HCT116 (cell line): ENCODE results near the gene NOXA1. TPM values are rescaled to one million over a fixed set of nuclear protein-coding genes. Genes with fewer than 3 reads are reported as not detected.

Source experiments
- ATAC-seq: fragments of 200-7000 bp; cut with Tn5 transposase; 2 replicates; pipeline ENCODE4 v1.9.1; 2020; ENCODE audit warnings: mild to moderate bottlenecking, moderate library complexity
- BruUV-seq: library from RNA; stranded (reverse); fragments of 400-500 nt; replicated peaks from 2 replicates; lab custom pipeline; 2021; lab: Mats Ljungman, UMichigan
- CTCF ChIA-PET: fragments of 300-600 bp; sonication (Branson Sonifier 250); formaldehyde crosslinking; loops from one replicate; lab custom pipeline; 2021; ENCODE audit warnings: antibody characterized with exemption; lab: Charles Lee
- POLR2A ChIA-PET: fragments of 300-600, 350-600 bp; sonication (Branson Sonifier 250); formaldehyde crosslinking; loops from one replicate; lab custom pipeline; 2021; ENCODE audit warnings: antibody characterized with exemption; lab: Charles Lee
- RAD21 ChIA-PET, 2 experiments: fragments of 300-600 bp; sonication (Branson Sonifier 250); formaldehyde crosslinking; loops; one replicate each; lab custom pipeline; 2023; ENCODE audit warnings: low total read pairs in 2 of 2; ENCODE audit not compliant: uncharacterized antibody in 2 of 2, unreplicated experiment in 2 of 2, low non-redundant PET in 1 of 2; lab: Charles Lee
- DNase-seq: peaks from one replicate; pipeline ENCODE4 v3.0.0-alpha.2; 2010; ENCODE audit warnings: low read depth, low spot score
- H2AFZ ChIP-seq: fragments of 200-600 bp; shearing (Covaris generic), sonication (generic); 2 replicates; pipeline ENCODE4 v1.6.1; 2017; ENCODE audit warnings: low read depth, mixed run types, mixed read lengths, antibody characterized with exemption, low read length; ENCODE audit not compliant: poor library complexity, severe bottlenecking
- H3K27ac ChIP-seq: 2 replicates; pipeline ENCODE4 v1.5.1; 2012; ENCODE audit warnings: low read depth, low read length
- H3K27me3 ChIP-seq: fragments of 200-600 bp; sonication (generic); 2 replicates; pipeline ENCODE4 v1.6.1; 2016; ENCODE audit warnings: mixed run types, low read length, mixed read lengths; ENCODE audit not compliant: insufficient read depth
- H3K36me3 ChIP-seq, 2 experiments: fragments of 200-500 bp in 1 of 2; fragments of 200-600 bp in 1 of 2; sonication (Bioruptor generic) in 1 of 2; sonication (generic) in 1 of 2; 2 replicates each; pipeline versions ENCODE4 v1.5.1 to v1.6.1; 2014 to 2016; ENCODE audit warnings: low read length in 2 of 2, inconsistent platforms in 1 of 2, mixed read lengths in 1 of 2, mixed run types in 1 of 2; ENCODE audit not compliant: insufficient read depth in 2 of 2, control insufficient read depth in 1 of 2
- H3K4me1 ChIP-seq, 2 experiments: fragments of 200-600 bp in 1 of 2; sonication (generic) in 1 of 2; 2 replicates each; pipeline versions ENCODE4 v1.5.1 to v1.6.1; 2012 to 2017; ENCODE audit warnings: low read length in 2 of 2, inconsistent platforms in 1 of 2, mild to moderate bottlenecking in 1 of 2, mixed read lengths in 1 of 2, mixed run types in 1 of 2, moderate library complexity in 1 of 2; ENCODE audit not compliant: insufficient read depth in 2 of 2, control insufficient read depth in 1 of 2
- H3K4me2 ChIP-seq: fragments of 200-600 bp; sonication (generic); 2 replicates; pipeline ENCODE4 v1.6.1; 2017; ENCODE audit warnings: mixed run types, low read length, mixed read lengths
- H3K4me3 ChIP-seq, 2 experiments: fragments of 200-600 bp in 1 of 2; sonication (generic) in 1 of 2; replicated peaks in 1 of 2; 2 replicates each; pipeline ENCODE4 v1.5.1; 2011 to 2016; ENCODE audit warnings: low read length in 2 of 2, control low read depth in 1 of 2, low read depth in 1 of 2, mild to moderate bottlenecking in 1 of 2, mixed read lengths in 1 of 2, mixed run types in 1 of 2
- H3K79me2 ChIP-seq: fragments of 200-600 bp; sonication (generic); 2 replicates; pipeline ENCODE4 v1.6.1; 2017; ENCODE audit warnings: mild to moderate bottlenecking, mixed run types, low read length, moderate library complexity, mixed read lengths; ENCODE audit not compliant: insufficient read depth
- H3K9ac ChIP-seq: fragments of 200-600 bp; sonication (generic); 2 replicates; pipeline ENCODE4 v1.6.1; 2016; ENCODE audit warnings: low read length, mixed read lengths
- H3K9me2 ChIP-seq: fragments of 200-600 bp; sonication (generic), shearing (Covaris generic); 2 replicates; pipeline ENCODE4 v1.6.1; 2017; ENCODE audit warnings: mixed run types, mild to moderate bottlenecking, moderate library complexity; ENCODE audit not compliant: insufficient read depth
- H3K9me3 ChIP-seq, 2 experiments: fragments of 200-500 bp in 1 of 2; fragments of 200-600 bp in 1 of 2; sonication (Bioruptor generic) in 1 of 2; sonication (generic) in 1 of 2; 2 replicates each; pipeline ENCODE4 v1.6.1; 2014 to 2017; ENCODE audit warnings: low read length in 2 of 2, mixed read lengths in 2 of 2, inconsistent platforms in 1 of 2, low read depth in 1 of 2, mild to moderate bottlenecking in 1 of 2, mixed run types in 1 of 2, moderate library complexity in 1 of 2; ENCODE audit not compliant: control insufficient read depth in 1 of 2, insufficient read depth in 1 of 2
- H4K20me1 ChIP-seq: fragments of 200-600 bp; sonication (generic), shearing (Covaris generic); 2 replicates; pipeline ENCODE4 v1.6.1; 2017; ENCODE audit warnings: mixed run types, mild to moderate bottlenecking, moderate library complexity; ENCODE audit not compliant: insufficient read depth
- ATF3 ChIP-seq: IDR thresholded peaks from 2 replicates; pipeline ENCODE4 v1.6.1; 2012
- CBX3 ChIP-seq: IDR thresholded peaks from 2 replicates; pipeline ENCODE4 v1.6.1; 2012; ENCODE audit warnings: low read depth
- CEBPB ChIP-seq: IDR thresholded peaks from 2 replicates; pipeline ENCODE4 v1.6.1; 2012; ENCODE audit warnings: low read depth
- CTCF ChIP-seq, 3 experiments: fragments of 200-600 bp in 1 of 3; sonication (generic) in 1 of 3; IDR thresholded peaks in 2 of 3; conservative IDR thresholded peaks in 1 of 3; 2 replicates each; pipeline ENCODE4 v1.5.1; 2012 to 2017; ENCODE audit warnings: low read depth in 2 of 3, low read length in 2 of 3, antibody characterized with exemption in 1 of 3, borderline replicate concordance in 1 of 3, control low read depth in 1 of 3, mild to moderate bottlenecking in 1 of 3, mixed read lengths in 1 of 3, mixed run types in 1 of 3, moderate library complexity in 1 of 3; ENCODE audit not compliant: insufficient read depth in 1 of 3
- EGR1 ChIP-seq: IDR thresholded peaks from 2 replicates; pipeline ENCODE4 v1.6.1; 2012; ENCODE audit warnings: low read depth
- ELF1 ChIP-seq: IDR thresholded peaks from 2 replicates; pipeline ENCODE4 v1.6.1; 2012; ENCODE audit warnings: low read depth, borderline replicate concordance
- EZH2 ChIP-seq: fragments of 200-600 bp; sonication (generic); IDR thresholded peaks from 2 replicates; pipeline ENCODE4 v1.6.1; 2017; ENCODE audit warnings: antibody characterized with exemption, mixed run types
- EZH2phosphoT487 ChIP-seq: fragments of 200-600 bp; IDR thresholded peaks from 2 replicates; pipeline ENCODE4 v1.6.1; 2018; ENCODE audit warnings: antibody characterized with exemption, borderline replicate concordance
- JUND ChIP-seq: IDR thresholded peaks from 2 replicates; pipeline ENCODE4 v1.6.1; 2012
- POLR2A ChIP-seq: IDR thresholded peaks from 2 replicates; pipeline ENCODE4 v1.7.0; 2011; ENCODE audit warnings: borderline replicate concordance; ENCODE audit not compliant: insufficient read depth, insufficient read length; ENCODE audit errors: extremely low read depth
- REST ChIP-seq: IDR thresholded peaks from 2 replicates; pipeline ENCODE4 v1.6.1; 2012; ENCODE audit warnings: low read depth
- SP1 ChIP-seq: IDR thresholded peaks from 2 replicates; pipeline ENCODE4 v1.6.1; 2012; ENCODE audit warnings: low read depth
- SRF ChIP-seq: IDR thresholded peaks from 2 replicates; pipeline ENCODE4 v1.6.1; 2012; ENCODE audit warnings: low read depth
- TCF7L2 ChIP-seq: IDR thresholded peaks from 2 replicates; pipeline ENCODE4 v1.7.0; 2011; ENCODE audit warnings: borderline replicate concordance, inconsistent platforms; ENCODE audit not compliant: insufficient read depth, insufficient read length; ENCODE audit errors: extremely low read depth
- YY1 ChIP-seq: IDR thresholded peaks from 2 replicates; pipeline ENCODE4 v1.6.1; 2011; ENCODE audit warnings: low read length, low read depth, moderate library complexity, mild to moderate bottlenecking; ENCODE audit not compliant: insufficient replicate concordance; ENCODE audit errors: extremely low read depth
- ZBTB33 ChIP-seq: IDR thresholded peaks from 2 replicates; pipeline ENCODE4 v1.6.1; 2011; ENCODE audit warnings: mild to moderate bottlenecking, low read length, moderate library complexity; ENCODE audit not compliant: insufficient replicate concordance; ENCODE audit errors: extremely low read depth
- ZFX ChIP-seq: fragments of 450-650 bp; IDR thresholded peaks from 2 replicates; pipeline ENCODE4 v1.6.1; 2017
- ZNF274 ChIP-seq: fragments of 200-500 bp; sonication (Bioruptor generic); IDR thresholded peaks from 2 replicates; pipeline ENCODE4 v1.6.1; 2014; ENCODE audit warnings: mild to moderate bottlenecking, low read depth, low read length, inconsistent platforms
- intact Hi-C: fragments of 100-400 bp; cut with micrococcal nuclease; formaldehyde crosslinking; loops from 2 replicates; pipeline ENCODE4 v1.10.0; 2022
- total RNA-seq: library from RNA; stranded (reverse); gene quantifications from one replicate; pipeline ENCODE4 v1.2.1, GENCODE V29; 2021; ENCODE audit not compliant: unreplicated experiment

The NOXA1 gene
- total RNA-seq, 1 experiment from 2014 or later, result 13.2 TPM

- no peak overlapping the region for H3K27ac ChIP-seq
- H3K4me1 ChIP-seq, result no peaks in the 10 kb centered on the region
- ATAC-seq (no peak), DNase-seq (no peak)
- no peak for TF ChIP-seq SRF
- no peak for TF ChIP-seq EGR1
- no peak for TF ChIP-seq SP1
- no peak for TF ChIP-seq POLR2A
- TF ChIP-seq TCF7L2, result no peak
- no peak for TF ChIP-seq YY1
- no peak for TF ChIP-seq ZBTB33
- no peak for TF ChIP-seq EZH2
- no peak for TF ChIP-seq JUND
- TF ChIP-seq ZFX, result no peak
- no peak for TF ChIP-seq REST
- TF ChIP-seq CBX3, result no peak
- no peak for TF ChIP-seq ATF3
- no peak for TF ChIP-seq CTCF (IDR thresholded peaks at IDR 0.05 in 2 of 3, conservative IDR thresholded peaks at IDR 0.05 in 1 of 3; ENCODE audit: borderline replicate concordance in 1 of 3, insufficient read depth in 1 of 3, low read depth in 2 of 3, low read length in 2 of 3)
- no peak for TF ChIP-seq ELF1
- no peak for TF ChIP-seq ZNF274
- no peak for TF ChIP-seq CEBPB
- TF ChIP-seq EZH2phosphoT487, result no peak
- TF ChIP-seq, all 23 proteins: peak for 0
- ChIA-PET CTCF (no interaction called here), POLR2A (no interaction called here), RAD21 (no interaction called here)
- Histone ChIP-seq H3K27me3 (no peaks in the 10 kb centered on the region), H3K79me2 (no peaks in the 10 kb centered on the region), H3K36me3 (no peaks in the 10 kb centered on the region), H4K20me1 (no peaks in the 10 kb centered on the region), H3K4me2 (no peak overlapping the region), H3K9me3 (peaks cover 0 to 5% of the 10 kb centered on the region in 2 experiments; a peak in 1 of 4 replicates), H3K4me3 (no peak overlapping the region), H3K9ac (no peak overlapping the region), H3K9me2 (no peaks in the 10 kb centered on the region), H2AFZ (no peak overlapping the region)
- no TSS peak for BruUV-seq
- intact Hi-C loops, result no loop called here
Observed at GRCh38 chr9:137374131-137374845, 48.9 kb upstream of the NOXA1 start.
